Nephron progenitor cell (in vitro differentiated cells): ENCODE measurements around the gene SIM2.

Source experiments
- DNase-seq: peaks from one replicate; pipeline ENCODE4 v3.0.0; 2021
- H3K27ac Mint-ChIP-seq: 2 replicates; pipeline ENCODE4 v1.8.0; 2021; ENCODE audit warnings: mild to moderate bottlenecking, moderate library complexity, mixed read lengths
- H3K27me3 Mint-ChIP-seq: 2 replicates; pipeline ENCODE4 v1.8.0; 2021; ENCODE audit warnings: mild to moderate bottlenecking, low read depth, mixed read lengths; ENCODE audit not compliant: poor library complexity
- H3K36me3 Mint-ChIP-seq: 2 replicates; pipeline ENCODE4 v1.8.0; 2021; ENCODE audit warnings: low read depth, mixed read lengths
- H3K4me1 Mint-ChIP-seq: 2 replicates; pipeline ENCODE4 v1.8.0; 2021; ENCODE audit warnings: mixed read lengths
- H3K4me3 Mint-ChIP-seq: 2 replicates; pipeline ENCODE4 v1.8.0; 2021; ENCODE audit warnings: mild to moderate bottlenecking, moderate library complexity, mixed read lengths
- H3K9me3 Mint-ChIP-seq: 2 replicates; pipeline ENCODE4 v1.8.0; 2021; ENCODE audit warnings: mild to moderate bottlenecking, moderate library complexity, mixed read lengths
- TF ChIP-seq, protein P1 (sequence below): fragments of 200-600 bp; sonication (generic); IDR thresholded peaks from 2 replicates; pipeline ENCODE4 v1.5.0; 2021; ENCODE audit warnings: antibody characterized with exemption

Gene SIM2

DNA sequence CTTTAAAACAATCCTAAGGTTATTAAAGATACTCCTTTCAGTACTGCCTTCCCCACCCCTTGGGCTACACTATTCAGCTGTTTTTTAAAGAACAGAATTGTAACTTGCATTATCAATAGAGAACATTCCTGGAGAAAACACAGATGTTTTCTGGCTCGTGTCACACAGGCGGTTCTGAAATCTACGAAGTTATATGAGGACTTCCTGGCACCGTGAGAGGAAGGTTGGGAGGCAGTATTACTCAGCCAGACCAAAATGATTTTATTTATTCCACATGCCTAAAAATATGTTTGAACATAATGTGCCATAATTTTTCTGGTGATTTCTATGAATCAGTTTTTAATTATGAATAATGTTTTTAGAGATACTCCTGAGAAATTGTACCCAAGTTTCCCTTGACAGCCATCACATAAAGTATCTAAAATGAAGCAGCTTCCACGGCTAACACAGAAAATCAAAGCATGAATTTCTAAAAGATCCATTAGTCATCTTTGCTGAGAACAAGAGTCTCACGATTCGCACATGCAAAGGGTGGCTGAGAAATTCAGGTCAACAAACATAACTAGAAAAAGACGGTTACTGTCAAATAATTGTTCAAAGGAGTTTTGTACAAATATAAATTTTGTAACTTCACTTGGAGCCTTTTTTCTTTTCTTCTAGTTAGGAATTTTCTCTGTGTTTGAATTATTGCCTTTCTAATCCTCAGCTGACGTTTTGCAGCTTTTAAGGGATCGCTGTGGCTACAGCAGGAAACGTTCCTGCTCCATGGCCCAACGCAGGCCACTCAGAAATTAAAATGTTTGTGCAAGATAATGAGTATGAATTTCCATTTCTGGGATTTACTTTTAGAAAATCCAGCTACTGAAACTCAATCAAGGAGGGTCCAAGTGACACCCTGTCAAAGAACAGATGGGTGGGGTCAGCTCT is 8.0 kb upstream of the SIM2 start:
- Mint-ChIP-seq H3K4me1 (peaks cover 25% of the 10 kb centered on the region), H3K27ac (no peak overlapping the region), H3K27me3 (peaks cover 96% of the 10 kb centered on the region), H3K9me3 (peaks cover 3% of the 10 kb centered on the region), H3K4me3 (no peak overlapping the region), H3K36me3 (no peaks in the 10 kb centered on the region)
- TF ChIP-seq, protein P1, sequence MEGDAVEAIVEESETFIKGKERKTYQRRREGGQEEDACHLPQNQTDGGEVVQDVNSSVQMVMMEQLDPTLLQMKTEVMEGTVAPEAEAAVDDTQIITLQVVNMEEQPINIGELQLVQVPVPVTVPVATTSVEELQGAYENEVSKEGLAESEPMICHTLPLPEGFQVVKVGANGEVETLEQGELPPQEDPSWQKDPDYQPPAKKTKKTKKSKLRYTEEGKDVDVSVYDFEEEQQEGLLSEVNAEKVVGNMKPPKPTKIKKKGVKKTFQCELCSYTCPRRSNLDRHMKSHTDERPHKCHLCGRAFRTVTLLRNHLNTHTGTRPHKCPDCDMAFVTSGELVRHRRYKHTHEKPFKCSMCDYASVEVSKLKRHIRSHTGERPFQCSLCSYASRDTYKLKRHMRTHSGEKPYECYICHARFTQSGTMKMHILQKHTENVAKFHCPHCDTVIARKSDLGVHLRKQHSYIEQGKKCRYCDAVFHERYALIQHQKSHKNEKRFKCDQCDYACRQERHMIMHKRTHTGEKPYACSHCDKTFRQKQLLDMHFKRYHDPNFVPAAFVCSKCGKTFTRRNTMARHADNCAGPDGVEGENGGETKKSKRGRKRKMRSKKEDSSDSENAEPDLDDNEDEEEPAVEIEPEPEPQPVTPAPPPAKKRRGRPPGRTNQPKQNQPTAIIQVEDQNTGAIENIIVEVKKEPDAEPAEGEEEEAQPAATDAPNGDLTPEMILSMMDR: no peak
- no peak for DNase-seq

DNA sequence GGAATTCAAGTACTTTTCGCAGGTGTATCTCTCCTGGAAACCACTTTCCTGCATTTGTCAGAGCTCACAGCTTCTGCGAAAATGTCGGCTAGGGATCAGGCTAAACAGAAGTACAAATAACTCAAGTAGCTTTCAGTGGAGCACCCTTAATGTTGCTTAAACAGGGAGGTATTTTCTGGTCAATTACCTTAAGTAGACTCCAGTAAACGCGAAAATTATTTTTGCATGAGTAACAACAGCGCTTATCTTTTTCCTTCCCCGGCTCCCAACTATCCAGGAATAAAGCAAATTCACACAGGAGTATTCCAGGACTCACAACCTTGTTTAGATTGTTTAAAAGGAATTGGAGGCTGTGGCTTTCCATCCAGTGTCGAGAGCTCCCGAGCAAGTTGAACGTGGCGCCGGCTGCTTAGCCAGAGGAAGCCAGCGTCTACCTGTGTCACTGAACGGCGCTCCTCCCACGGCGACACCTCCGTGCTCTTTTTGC is 7.3 kb upstream of the SIM2 start:
- peaks cover 3% of the 10 kb centered on the region for H3K9me3 Mint-ChIP-seq
- H3K36me3 Mint-ChIP-seq: no peaks in the 10 kb centered on the region
- H3K27me3 Mint-ChIP-seq: peaks cover 99% of the 10 kb centered on the region
- TF ChIP-seq, protein P1: no peak
- peaks cover 26% of the 10 kb centered on the region for H3K4me1 Mint-ChIP-seq
- no peak overlapping the region for H3K4me3 Mint-ChIP-seq
- no peak for DNase-seq
- H3K27ac Mint-ChIP-seq: no peak overlapping the region

DNA sequence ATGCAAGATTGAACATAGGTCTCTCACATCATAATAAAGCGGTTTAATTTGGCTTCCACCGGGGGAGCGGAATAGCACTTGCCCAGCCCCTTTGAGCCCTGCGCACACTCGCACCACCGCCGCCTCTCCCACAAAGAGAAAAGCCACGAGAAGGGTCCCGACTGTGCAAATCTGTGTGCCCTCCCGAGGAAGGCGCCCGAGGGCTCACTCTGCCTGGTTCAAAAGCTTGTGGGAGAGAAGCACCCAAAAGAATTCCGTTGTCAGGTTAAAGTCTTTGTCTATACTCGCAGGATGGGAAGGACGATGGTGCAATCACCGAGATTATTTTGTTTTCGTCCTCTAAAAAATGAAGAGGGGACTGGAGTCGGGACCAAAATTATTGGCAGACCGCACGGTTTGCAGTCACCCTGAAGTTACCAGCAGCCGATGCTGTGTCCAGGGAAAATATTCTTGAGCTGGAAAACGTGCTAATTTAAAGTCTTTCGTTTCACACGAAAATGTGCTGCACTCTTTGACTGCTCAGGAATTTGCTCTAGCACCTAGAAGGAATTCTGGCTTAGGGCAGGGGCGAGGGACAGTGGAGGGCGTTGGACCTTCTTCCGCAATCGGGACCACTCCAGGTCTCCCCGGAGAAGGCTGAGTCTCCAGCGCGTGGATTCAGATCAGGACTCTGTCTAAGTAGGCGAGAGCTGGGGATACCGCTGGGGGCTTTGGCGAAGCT is 6.6 kb upstream of the SIM2 start:
- TF ChIP-seq, protein P1: no peak
- H3K9me3 Mint-ChIP-seq: peaks cover 3% of the 10 kb centered on the region
- peaks cover 99% of the 10 kb centered on the region for H3K27me3 Mint-ChIP-seq
- no peaks in the 10 kb centered on the region for H3K36me3 Mint-ChIP-seq
- no peak overlapping the region for H3K27ac Mint-ChIP-seq
- H3K4me3 Mint-ChIP-seq: peak overlapping the region; percentile 58
- H3K4me1 Mint-ChIP-seq: peaks cover 26% of the 10 kb centered on the region
- peak; percentile 11 for DNase-seq

DNA sequence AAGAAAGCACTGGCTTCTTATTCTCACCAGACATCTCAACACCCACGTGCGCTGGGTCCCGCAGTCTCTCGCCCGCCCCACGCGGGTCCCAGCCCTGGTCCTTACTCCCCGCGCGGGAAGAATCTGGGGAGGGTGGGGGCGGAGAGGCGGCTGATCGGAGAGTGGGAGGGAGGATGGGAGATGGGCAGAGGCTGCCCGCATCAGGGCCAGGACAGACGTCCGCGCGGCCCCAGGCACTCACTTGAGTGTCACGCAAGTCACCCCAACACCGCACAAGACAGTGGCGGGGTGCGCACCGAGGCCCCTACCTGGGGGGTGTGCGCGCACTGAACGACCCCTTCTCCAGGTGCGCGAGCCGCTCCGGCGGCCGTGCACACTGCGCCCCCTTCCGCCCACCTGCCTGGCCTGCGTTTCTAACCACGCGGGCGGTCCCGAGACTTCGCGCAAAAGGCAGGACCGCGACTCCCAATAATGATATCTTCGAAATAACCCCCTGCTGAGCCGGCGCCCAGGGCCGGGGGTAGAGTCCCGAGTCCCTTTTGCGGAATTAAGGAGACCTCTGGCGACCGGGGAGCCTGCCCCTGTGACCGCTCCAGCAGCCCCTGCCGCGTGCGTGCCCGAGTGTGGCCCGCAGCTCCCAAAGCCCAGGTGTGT is 6.0 kb upstream of the SIM2 start:
- H3K4me1 Mint-ChIP-seq: peaks cover 26% of the 10 kb centered on the region
- peaks cover 99% of the 10 kb centered on the region for H3K27me3 Mint-ChIP-seq
- H3K27ac Mint-ChIP-seq: no peak overlapping the region
- TF ChIP-seq, protein P1: peak; percentile 60
- peak overlapping the region; percentile 5 for H3K4me3 Mint-ChIP-seq
- H3K9me3 Mint-ChIP-seq: no peaks in the 10 kb centered on the region
- H3K36me3 Mint-ChIP-seq: no peaks in the 10 kb centered on the region
- DNase-seq: peak; percentile 62

DNA sequence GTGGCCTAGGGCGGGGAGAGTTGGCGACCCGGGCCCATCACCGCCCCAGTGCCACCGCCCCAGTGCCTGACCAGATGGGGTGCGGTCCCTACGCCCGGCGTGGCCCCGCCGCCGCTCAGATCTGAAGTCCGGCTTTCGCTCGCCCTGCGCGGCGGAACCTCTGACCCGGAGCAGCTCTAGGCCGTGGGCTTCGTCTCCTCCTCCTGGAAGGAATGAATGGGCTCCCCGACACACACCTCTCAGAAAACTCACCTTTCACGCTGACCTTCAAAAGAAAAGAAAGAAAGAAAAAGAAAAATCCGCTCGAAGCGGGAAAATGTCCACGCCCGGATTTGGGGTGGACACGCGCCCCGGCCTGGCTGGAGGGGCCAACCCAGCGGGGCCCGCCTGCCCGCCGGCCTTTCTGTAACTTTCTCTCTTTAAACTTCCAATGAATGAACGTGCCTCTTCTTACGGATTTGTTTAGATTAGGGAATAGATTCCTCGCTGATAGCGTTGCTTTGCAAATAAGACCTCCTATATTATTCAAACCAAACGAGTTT is 5.4 kb upstream of the SIM2 start:
- Mint-ChIP-seq H3K27me3 (peaks cover 99% of the 10 kb centered on the region), H3K9me3 (no peaks in the 10 kb centered on the region), H3K36me3 (no peaks in the 10 kb centered on the region), H3K4me3 (peak overlapping the region; percentile 52), H3K4me1 (peaks cover 26% of the 10 kb centered on the region), H3K27ac (no peak overlapping the region)
- TF ChIP-seq, protein P1: no peak
- DNase-seq: no peak
